Stimulated activated naive CD4-positive, alpha-beta T cell (primary cell): Measurements from ENCODE around the gene SMYD3.

Experiments
- DNase-seq, 6 experiments: peaks; one replicate each; lab custom pipeline; 2025; lab: John Stamatoyannopoulos, UW

SMYD3 gene

DNA sequence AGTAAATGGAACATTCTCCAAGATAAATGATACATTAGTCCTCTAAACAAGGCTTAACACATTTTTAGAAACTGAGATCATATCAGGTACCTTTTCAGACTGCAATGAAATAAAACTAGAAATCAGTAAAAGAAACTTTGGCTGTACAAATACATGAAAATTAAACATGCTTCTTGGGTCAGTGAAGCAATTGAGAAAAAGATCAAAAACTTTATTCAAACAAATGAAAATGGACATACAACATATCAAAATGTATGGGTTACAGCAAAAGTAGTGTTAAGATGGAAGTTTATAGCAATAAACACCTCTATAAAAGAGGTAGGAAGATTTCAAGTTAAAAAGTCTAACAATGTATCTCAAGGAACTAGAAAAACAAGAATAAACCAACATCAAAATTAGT lies 598.5 kb downstream of the SMYD3 start:
- DNase-seq = no peak

DNA sequence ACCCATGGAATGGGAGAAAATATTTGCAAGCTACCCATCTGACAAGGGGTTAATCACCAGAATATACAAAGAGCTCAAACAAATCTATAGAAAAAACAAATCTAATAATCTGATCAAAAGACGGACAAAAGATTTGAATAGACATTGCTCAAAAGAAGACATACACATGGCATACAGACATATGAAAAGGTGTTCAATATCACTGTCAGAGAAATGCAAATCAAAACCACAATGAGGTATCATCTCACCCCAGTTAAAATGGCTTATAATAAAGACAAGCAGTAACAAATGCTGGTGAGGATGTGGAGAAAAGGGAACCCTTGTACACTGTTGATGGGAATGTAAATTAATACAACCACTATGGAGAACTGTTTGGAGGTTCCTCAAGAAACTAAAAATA lies 600.9 kb downstream of the SMYD3 start:
- no peak for DNase-seq

DNA sequence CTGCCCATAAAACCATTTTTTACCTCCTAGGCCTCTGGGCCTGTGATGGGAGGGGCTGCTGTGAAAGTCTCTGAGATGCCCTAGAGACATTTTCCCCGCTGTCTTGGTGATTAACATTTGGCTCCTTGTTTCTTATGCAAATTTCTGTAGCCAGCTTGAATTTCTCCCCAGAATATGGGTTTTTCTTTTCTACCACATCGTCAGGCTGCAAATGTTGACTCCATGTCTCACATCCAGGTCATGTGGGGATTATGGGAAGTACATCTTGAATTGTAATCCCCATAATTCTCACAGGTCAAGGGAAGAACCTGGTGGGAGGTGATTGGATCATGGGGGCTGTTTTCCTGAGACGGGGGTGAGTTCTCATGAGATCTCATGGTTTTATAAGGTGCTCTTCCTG lies 603.2 kb downstream of the SMYD3 start:
- DNase-seq = no peak

DNA sequence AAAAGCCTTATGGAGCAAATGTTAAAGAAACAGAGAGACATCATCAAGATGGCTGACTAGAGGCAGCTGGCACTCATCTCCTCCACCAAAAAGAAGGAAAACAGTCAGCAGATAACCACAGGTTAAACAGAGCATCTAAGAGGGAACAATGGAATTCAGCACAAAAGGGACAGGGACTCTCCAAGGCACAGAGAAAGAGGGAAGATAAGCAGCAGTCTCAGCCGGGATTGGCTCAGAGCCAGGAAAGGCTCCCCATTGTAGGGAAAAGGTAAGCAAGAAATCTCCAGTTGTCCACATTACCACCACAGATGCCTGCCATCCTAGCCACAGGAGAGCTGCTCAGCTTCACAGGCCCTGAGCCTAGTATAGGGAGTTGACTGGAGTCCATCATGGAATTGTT lies 605.5 kb downstream of the SMYD3 start:
- DNase-seq = no peak

DNA sequence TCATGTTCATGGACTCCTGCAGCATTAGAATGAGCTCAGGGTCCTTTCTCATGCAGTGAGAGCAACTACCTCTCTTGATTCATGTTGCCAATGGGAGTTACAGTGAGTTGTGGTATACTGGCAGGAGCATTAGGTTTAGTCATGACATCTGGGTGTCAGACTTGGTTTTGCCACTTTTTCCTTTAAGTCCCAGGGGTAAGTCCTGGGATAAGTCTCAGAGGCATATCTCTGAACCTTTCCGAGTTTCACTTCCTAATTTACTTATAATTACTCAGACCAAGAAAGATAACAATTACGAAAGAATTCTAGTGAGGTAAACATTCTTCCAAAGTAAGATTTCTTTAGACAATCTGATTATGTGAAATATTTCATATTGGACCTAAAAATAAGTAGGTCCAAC lies 606.0 kb downstream of the SMYD3 start:
- DNase-seq = no peak

DNA sequence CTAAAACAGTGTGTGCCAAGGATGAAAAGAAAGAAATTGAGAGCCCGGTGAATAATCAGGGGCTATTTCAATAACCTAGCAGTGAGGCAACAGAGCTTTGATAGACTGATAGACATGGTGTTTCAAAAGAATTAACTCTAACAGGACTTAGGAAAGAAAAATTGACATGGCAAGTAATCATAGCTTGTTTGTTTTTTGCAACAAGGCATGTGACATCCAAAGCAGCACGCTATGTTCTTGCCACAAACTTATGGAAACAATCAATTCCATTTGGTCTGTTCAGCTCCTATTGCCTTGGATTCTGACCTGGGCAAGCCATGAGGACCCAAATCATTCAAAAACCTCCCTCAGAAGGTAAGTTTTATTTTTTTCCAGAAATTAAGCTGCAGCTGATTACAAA lies 608.5 kb downstream of the SMYD3 start:
- no peak for DNase-seq

DNA sequence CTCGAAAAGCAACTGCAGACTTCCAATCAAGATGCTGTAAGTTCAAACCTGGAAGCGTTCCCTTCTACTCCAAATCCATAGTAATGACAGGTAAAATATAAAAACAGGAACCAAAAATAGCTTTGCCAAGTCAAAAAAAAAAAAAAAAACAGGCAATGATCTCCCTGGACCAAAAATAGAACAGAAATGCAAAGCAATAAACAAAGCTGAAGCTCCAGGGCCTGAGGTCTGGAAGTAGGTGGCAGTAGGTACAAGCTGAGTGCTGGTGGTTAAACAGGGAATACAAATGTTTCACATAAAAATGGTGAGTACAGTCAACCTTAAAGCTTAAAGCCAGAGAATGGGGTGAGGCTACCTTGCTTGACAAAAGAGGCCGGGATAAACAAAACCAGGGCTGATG lies 610.8 kb downstream of the SMYD3 start:
- DNase-seq = no peak

DNA sequence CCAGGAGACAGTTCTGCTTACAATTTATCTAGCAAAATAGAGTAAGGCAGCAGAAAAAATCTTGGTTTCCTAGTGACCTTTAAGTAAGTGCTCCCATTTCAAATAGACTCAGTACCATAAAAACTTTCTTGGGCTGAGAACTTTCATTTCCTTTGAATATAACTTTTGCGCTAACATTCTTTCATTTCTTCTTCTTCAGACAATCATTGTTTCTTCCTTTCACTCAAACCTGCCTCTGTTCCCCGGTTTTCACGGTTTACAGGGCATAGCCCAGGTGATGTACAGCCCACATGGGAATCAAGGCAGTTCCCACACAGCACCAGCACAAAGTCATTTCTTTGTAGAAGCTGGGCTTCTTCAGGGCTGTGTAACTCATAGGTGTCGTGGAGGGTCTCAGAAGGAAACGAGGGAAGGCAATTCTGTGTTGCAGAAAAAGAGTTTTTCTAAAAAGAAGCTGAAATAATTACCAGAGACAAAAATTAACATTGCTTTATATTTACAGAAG lies 611.6 kb downstream of the SMYD3 start:
- DNase-seq = no peak

DNA sequence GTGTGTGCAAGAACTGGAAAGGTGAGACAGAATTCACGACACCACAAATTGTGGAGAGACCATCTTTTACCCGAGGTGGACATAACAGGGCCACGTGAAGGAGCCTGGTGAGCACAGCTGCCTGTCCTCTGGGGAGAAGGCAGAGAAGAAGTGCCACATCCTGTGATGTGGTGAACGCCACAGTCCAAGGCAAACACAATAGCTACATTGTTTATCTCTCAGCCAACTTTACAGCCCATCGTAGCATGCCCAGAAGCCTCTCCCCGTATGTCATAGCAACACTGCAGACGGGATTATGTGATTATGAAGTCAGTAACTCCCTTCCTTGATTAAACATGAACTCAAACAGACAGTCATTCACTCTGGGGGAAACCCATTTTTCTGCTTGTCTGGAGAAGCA lies 612.2 kb downstream of the SMYD3 start:
- DNase-seq = no peak

DNA sequence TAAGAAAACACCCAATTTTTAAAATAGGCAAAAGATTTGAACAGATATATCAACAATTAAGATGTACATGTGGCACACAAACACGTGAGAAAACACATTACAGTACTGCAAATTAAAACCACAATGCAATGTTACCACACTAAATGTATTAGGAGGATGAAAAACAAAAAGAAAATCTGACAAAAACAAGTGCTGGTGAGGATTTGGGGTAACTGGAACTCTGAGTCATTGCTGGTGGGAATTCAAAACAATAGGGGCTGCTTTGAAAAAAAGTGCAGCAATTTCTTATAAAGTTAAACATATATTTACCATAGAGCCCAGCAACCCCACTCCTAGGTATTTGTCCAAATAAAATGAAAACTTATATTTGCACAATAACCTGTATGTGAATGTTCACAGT lies 614.1 kb downstream of the SMYD3 start:
- no peak for DNase-seq

DNA sequence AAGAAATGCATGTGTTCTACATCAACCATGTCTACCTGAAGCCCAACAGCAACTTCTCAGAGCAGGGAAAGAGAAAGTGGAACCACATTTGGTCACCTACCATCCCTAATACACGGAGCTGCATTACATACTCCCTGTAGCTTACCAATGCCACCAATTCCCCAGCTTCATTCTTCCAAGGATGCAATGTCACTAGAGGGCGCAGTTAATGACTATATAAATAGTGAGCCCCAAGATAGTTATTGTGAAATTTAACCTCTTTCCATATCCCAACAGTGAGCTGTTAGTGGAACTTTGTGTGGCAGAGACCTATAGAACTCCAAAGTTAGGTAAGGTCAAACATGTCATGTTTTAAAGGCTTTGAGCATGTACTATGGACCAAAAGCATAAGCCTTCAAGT lies 618.3 kb downstream of the SMYD3 start:
- DNase-seq = peak in 1 of 6 experiments; percentile 13

DNA sequence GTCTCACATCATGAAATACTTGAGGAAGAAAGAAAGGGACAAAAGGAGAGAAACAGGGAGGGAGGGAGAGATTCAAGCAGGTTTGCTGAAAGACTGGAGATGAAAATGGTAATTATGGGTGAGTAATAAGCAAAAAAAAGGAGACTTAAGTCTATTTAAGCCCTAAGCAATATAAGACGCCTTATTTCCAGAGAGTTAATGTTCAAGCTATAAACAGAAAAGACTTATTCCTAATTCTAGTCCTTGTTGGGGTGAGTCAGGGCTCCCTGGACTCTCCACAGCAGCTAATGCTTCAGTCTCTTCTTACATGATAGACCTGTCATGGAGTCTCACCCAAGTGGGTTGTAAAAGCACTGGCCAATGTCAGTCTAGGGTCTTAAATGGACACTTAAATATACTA lies 619.2 kb downstream of the SMYD3 start:
- no peak for DNase-seq

DNA sequence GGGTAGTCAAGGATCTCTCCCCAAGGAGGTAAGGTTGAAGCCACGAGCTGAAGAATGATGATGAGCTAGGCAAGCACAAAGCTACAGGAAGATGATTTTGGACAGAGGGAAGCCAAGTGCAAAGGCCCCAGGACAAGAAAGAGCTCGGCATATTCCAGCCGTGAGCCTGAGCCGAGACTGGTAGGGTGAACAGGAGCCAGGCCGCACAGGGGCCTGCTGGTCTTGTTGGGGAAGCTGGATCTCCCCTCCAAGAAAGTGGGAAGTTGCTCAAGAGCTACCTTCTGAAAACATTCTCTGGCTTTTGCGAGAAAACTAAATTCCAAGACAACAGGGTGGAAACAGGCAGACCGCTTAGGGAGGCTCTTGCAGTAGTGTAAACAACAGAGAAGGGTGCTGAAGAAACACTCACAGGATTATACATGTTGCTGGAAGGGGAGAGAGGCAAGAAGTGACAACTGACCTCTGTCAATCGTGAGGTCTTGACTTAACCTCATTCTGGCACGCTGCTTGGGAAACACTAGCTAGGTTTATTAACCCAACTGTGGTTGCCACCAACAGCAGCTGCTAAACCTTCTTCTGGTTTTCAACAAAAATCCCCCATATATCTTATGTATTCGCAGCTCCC lies 625.2 kb downstream of the SMYD3 start:
- DNase-seq = no peak

DNA sequence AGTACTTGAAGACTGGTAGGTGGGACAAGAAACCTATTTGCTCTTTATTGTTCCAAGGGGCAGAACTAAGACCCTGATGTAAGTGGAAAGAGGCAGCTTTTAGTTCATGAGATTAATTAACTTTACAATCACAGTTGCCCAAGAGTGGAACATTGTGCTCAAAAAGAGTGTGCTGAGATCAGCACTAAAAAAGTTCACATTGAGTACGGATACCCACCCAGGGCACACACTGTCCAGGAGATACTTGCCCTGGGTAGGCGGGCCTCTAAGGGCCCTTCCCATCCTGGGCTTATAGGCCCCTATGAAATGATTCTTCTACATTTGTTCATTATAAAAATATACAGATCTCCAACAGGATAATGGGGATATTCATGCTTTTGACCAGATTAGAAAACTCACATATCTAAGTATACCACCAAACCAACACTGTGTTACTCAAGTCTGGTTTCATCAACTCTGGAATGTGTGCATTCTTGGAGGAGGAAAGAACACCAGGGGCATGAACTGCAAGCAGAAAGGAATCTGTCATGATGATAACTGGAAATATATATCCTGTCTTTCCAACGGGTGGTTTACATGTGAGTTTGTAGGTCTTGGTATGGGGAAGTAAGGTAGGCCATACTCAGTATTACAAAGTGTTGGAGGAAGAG lies 626.2 kb downstream of the SMYD3 start:
- no peak for DNase-seq

DNA sequence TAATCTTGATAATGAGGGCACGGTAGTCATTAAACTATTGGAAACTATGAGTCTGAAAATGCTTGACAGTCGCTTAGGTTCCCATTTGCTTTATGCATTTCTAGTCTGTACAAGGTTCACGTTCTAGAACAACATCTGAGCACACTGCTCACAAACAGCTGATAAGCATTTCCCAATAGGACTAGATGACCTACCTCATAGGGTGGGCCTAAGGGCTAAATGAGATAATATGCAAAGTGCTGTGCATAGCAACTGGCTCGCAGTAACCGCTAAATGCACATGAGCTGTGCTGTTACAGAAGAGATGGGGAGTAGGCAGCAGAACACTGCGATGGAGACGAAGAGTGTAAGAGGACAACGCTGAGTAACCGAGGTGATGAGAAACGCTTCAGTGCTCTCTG lies 628.0 kb downstream of the SMYD3 start:
- no peak for DNase-seq

DNA sequence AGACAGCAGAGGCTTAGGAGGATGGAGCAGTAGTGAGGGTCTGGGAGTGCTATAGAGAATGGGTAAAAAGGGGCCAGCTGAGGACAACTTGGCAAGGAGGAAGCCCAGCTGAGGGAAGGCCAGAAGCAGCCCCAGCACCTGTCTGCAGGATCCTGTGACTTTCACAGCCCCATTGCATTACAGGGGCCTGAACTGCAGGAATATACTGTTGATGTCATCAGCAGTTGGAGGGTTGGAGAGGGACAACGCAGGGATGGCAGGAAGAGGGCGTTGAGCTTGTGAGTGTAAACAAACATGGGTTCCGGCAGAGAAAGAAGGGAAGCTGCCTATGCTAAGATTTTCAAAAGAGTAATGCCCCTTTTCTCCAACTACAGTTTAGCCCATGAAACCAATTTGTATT lies 628.5 kb downstream of the SMYD3 start:
- no peak for DNase-seq

DNA sequence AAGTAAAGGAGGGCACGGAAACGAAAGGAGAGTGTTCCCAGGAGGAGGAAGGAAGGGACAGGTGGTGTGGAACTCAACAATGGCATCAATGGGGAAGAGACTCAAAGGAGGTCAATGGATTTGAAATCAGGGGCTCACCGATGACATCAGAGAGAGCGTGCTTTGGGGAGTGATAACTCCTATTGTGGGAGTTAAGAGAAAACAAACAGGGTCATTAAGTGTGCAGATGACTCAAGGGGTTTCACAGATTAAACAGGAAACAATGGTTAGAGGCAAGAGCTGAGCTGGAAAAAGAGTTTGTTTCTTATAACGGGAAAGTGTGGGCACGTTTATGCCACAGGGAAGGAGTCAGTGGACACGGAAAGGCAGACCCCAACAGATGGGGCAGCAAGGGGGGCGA lies 629.1 kb downstream of the SMYD3 start:
- DNase-seq = no peak

DNA sequence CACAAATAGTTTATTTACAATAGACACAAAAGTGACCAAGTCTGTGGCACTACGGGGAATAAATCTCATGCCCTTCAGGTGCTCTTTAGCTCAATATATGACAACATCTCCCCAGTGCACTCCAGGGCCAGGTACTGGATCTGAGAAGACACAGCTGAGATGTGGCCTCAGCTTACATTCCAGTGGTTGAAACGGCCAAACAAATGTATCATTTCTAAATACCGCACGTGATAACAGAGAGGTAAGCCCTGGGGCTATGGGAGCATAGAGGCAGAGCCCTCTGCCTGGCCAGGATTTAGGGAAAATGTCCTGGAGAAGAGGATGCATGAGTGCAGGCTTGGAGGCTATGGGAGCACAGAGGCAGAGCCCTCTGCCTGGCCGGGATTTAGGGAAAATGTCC lies 630.5 kb downstream of the SMYD3 start:
- no peak for DNase-seq

DNA sequence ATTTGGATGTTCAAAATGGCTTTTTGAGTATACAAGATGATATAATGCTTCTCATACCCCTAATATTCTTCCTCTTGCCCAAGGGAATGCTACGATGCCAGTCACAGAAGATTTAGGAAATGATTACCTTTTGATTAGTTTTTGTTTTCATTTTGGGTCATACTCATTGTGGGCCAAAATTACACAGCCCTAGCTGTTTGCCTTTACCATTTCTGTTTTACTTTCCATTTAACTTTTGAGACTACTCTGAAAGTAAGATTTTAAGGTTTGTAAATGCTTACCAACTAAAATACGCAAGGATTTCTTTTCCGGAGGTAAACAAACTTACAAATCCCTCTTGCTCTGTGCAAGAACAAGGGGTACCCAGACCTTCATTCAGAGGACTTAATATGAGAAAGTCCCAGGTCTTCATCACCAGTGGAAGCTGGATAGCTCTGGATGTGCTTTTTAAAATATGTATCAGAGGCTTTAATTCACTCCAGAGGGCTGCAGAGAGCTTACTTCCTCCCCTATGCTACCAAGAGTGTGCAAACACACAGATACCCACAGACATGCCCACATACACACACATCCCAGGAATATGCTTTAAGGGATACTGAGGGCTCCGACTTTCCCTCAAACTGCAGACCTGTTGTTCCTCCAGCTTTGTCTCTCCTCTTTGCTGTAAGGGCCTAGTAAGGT lies 631.4 kb downstream of the SMYD3 start:
- DNase-seq = no peak

DNA sequence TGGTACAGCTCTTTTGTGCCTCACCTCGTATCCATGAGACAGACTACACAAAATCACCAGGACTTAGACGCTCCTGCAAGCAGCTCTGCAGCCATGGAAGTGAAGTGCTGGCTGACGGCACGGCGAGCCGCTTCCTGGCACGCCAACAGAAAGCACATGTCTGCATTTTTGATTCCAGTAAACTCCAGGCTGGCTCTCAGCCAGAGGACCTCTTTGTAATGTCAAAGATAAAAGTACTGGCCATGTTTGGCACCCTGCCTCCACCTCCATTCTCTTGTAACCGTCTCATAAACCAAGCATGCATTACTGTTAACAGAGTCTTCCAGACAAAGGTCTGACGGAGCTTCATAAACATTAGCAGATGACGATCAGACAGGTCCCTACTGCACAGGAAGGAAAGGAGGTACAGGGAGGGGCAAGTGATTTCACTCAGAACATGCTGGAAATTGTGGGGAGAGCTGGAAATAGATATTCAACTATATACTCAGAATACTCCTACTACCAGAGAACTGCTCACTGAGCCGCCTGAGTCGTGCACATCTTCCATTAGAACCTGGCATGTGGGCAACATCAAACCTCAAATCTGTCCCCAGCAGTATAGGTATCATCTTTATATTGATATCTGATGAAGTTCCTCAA lies 632.0 kb downstream of the SMYD3 start:
- DNase-seq = no peak

DNA sequence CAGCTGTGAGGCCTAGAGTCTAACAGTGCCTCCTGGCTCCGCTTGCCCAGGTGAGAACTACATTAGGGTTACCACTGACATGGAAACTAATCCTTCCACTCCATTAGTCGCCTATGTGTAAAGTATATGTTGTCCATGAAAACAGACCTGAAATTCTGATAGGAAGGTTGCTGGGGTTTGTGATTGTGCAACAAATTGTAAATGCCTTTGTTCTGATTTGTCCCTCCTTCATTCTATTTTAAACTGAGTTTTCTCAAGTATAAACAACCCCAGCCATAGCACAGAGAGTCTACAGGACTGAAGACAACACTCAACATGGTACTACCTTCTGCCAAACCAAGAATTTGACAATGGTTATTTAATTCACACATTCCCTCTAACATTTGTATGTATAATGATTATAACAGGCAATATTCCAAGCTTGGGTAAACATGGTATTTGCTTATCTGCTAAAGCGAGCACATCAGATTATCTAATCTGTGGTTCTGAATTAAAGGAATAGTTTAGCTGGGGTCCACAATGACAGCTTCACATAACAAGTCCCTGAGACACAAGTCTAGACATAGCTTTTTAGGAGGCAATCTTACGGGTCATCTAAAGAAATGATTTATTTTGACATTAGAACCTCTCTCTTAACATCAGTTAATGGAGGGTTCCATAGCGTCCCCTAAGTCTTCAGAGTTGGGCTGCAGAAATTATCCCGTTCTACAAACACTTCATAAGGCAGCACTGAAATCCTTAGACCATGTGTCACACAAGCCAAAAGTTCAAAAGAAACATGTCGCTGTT lies 633.0 kb downstream of the SMYD3 start:
- DNase-seq = no peak

DNA sequence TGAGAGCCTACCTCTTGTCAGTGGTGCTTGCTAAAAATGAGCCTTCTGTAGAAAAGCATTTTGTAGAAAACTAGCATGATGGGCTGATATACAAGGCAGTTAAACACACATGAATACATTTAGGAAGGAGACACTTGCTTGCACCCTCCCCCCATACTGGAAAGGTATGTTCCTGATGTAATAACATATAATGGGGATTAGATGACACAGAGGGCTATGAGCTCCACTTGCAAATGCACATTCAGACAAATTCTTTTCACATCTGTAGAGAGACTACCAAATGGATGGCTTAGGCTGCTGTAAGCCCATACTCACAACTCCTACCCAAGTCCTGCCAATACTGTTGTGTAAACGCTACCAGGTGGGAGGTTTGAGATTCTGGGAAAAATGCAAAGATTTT lies 634.0 kb downstream of the SMYD3 start:
- no peak for DNase-seq
